ENCODE results near the gene LHFPL4. TPM values are rescaled to one million over a fixed set of nuclear protein-coding genes. Genes with fewer than 3 reads are reported as not detected.
"Not testable (repeated sequence)": the region's sequence is repeated elsewhere in the genome, so short reads cannot be mapped to it uniquely, and the experiment has no call there.

LHFPL4 gene
- total RNA-seq, 2 experiments from 2014 or later: not detected

DNA sequence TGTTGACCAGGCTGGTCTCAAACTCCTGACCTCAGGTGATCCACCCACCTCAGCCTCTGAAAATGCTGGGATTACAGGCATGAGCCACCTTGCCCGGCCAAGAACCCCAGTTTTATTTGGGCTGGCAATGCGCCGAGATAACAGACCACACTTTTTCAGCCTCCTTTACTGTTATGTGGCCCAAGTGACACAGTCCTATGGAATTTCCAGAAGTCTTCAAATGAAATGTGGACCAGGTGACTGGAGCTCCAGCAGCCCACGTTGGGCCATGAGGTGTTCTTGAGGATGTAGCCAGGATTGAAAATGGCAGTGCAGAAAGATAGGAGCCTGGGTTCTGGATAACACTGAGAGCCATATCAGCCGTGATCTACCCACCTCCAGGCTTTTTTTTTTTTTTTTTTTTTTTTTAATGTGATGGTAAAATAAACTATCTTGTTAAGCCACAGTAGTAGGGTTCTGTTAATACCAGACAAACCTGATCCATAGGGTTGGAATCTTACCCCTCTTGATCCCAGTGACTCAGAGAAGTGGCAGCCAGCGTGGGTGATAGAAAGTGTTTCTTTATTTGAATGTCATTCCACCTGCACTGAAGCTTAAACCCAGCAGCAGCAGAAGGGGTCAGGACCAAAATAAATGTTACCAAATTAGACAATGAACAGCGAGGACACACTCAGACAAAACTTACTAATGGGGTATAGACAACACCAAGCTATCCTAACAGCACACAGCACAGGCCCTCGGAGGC is 55.6 kb downstream of the LHFPL4 start:
- no peak for ATAC-seq
- ChIA-PET CTCF (interaction anchor here (0.8 to 1.2 kb wide), 2 partner anchors 9 to 145 kb away, joined by 3 to 4 read pairs; no protein-coding TSS in a partner anchor), POLR2A (no interaction called here)
- Mint-ChIP-seq H3K36me3 (ENCODE audit: low read depth) (no peaks in the 10 kb centered on the region), H3K27me3 (ENCODE audit: low read depth) (peaks cover 19% of the 10 kb centered on the region), H3K27ac (no peak overlapping the region), H3K9me3 (ENCODE audit: insufficient read depth) (no peaks in the 10 kb centered on the region), H3K4me3 (no peak overlapping the region), H3K4me1 (ENCODE audit: low read depth) (peaks cover 7% of the 10 kb centered on the region)
- no peak for DNase-seq

DNA sequence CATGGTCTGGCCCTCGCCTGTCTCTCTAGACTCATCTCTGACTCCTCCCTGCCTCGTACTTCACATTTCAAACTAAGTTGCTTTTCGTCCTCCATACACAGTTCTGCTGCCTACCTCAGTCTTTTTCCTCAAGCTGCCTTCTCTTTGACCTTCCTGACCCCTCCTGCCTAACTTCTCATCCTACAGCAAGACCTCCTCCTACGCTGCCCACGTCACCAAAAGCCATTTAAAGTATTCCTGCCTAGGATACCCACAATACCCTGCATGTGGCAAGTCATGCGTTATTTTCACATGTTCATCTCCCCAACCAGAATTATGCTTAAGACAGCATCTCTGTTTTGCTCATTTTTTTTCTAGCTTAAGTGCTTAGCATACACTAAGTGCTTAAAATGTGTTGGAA is 56.7 kb downstream of the LHFPL4 start:
- ATAC-seq (no peak), DNase-seq (no peak)
- Mint-ChIP-seq H3K27me3 (ENCODE audit: low read depth) (peaks cover 18% of the 10 kb centered on the region), H3K27ac (no peak overlapping the region), H3K4me1 (ENCODE audit: low read depth) (peaks cover 7% of the 10 kb centered on the region), H3K4me3 (no peak overlapping the region), H3K9me3 (ENCODE audit: insufficient read depth) (no peaks in the 10 kb centered on the region), H3K36me3 (ENCODE audit: low read depth) (no peaks in the 10 kb centered on the region)
- POLR2A ChIA-PET: no interaction called here
- CTCF ChIA-PET: interaction anchor here (0.7 kb wide), 1 partner anchor 231 kb away, joined by 3 read pairs; no protein-coding TSS in a partner anchor

DNA sequence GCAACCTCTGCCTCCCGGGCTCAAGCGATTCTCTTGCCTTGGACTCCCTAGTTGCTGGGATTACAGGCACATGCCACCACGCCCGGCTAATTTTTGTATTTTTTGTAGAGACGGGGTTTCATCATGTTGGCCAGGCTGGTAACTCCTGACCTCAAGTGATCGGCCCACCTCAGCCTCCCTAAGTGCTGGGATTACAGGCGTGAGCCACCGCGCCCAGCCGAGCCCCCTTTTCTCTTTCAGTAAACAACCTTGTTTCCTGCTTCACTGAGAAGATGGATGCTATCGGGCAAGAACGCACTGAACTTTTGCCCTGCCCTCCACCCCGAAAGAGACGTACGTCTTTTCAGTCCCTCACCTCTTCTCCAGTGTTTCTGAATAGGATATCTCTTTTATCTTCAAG is 59.6 kb downstream of the LHFPL4 start:
- H3K27ac Mint-ChIP-seq; H3K9me3 Mint-ChIP-seq (ENCODE audit: insufficient read depth); POLR2A ChIA-PET; DNase-seq; H3K4me3 Mint-ChIP-seq; H3K27me3 Mint-ChIP-seq (ENCODE audit: low read depth); H3K4me1 Mint-ChIP-seq (ENCODE audit: low read depth); H3K36me3 Mint-ChIP-seq (ENCODE audit: low read depth); ATAC-seq: not testable (repeated sequence)
- CTCF ChIA-PET: interaction anchor here (2.4 kb wide), 1 partner anchor 9 kb away, joined by 24 read pairs; no protein-coding TSS in a partner anchor

DNA sequence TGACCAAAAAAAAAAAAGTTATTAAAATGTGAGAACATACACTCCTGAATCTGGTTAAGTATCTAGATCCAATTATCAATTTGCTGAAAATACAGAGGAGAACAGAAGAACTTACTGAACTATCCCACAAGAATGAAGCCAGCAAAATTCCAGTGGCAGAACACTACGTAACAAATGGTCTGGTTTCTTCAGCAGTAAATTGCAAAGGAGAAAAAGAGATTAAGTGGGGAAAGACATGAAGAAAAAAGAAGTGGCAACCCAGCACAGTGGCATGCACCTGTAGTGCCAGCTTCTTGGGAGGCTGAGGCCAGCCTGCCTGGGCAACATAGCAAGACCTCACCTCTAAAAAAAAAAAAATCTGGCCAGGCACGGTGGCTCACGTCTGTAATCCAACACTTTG is 62.1 kb downstream of the LHFPL4 start:
- Mint-ChIP-seq H3K27me3 (ENCODE audit: low read depth) (no peaks in the 10 kb centered on the region), H3K4me3 (no peak overlapping the region), H3K4me1 (ENCODE audit: low read depth) (peaks cover 4% of the 10 kb centered on the region), H3K36me3 (ENCODE audit: low read depth) (peaks cover 15% of the 10 kb centered on the region), H3K27ac (no peak overlapping the region), H3K9me3 (ENCODE audit: insufficient read depth) (no peaks in the 10 kb centered on the region)
- ChIA-PET POLR2A (interaction anchor here (0.6 kb wide), 1 partner anchor 312 kb away, joined by 5 read pairs; no protein-coding TSS in a partner anchor), CTCF (interaction anchor here (0.8 to 2.4 kb wide), 4 partner anchors 11 to 139 kb away, joined by 3 to 24 read pairs (median 3); partner anchors contain the start of gene THUMPD3)
- ATAC-seq (no peak), DNase-seq (no peak)

DNA sequence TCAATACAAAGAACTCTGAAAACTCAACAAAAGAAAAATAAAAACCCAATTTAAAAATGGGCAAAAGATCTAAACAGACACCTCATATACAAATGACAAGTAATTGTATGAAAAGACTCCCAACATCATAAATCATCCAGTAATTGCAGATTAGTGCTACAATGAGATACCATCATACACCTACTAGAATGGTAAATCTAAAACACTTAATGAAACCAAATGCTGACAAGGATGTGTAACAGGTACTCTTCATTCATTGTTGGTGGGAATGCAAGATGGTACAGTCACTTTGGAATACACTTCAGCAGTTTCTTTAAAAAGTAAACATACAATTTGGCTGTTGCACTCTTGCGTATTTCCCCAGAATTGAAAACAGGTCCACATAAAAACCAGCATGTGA is 68.4 kb downstream of the LHFPL4 start:
- DNase-seq: no peak
- H3K27ac Mint-ChIP-seq: no peak overlapping the region
- no peak for ATAC-seq
- no peaks in the 10 kb centered on the region for H3K9me3 Mint-ChIP-seq (ENCODE audit: insufficient read depth)
- no peaks in the 10 kb centered on the region for H3K27me3 Mint-ChIP-seq (ENCODE audit: low read depth)
- peaks cover 48% of the 10 kb centered on the region for H3K36me3 Mint-ChIP-seq (ENCODE audit: low read depth)
- POLR2A ChIA-PET: no interaction called here
- CTCF ChIA-PET: no interaction called here
- H3K4me1 Mint-ChIP-seq (ENCODE audit: low read depth): no peaks in the 10 kb centered on the region
- no peak overlapping the region for H3K4me3 Mint-ChIP-seq

DNA sequence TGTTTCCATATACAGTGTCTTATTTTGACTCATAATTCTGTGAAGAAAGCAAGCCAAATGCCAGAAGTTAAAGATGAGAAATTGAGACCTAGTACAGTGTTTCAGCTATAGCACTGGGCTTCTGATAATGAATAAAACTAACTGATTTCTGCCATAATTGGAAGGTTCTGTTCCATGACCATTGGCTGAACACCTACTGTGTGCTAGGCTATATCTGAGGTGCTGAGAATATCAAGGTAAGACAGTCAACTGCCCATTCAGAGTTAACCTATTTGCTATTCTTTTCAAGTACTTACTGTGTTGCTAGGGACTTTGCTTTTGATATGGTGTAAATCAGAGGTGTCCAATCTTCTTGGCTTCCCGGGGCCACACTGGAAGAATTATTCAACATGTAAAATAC is 73.4 kb downstream of the LHFPL4 start:
- Mint-ChIP-seq H3K4me1 (ENCODE audit: low read depth) (no peaks in the 10 kb centered on the region), H3K36me3 (ENCODE audit: low read depth) (peaks cover 60% of the 10 kb centered on the region), H3K4me3 (no peak overlapping the region), H3K27ac (no peak overlapping the region), H3K9me3 (ENCODE audit: insufficient read depth) (no peaks in the 10 kb centered on the region), H3K27me3 (ENCODE audit: low read depth) (no peaks in the 10 kb centered on the region)
- POLR2A ChIA-PET: interaction anchor here (0.7 kb wide), 1 partner anchor 15 kb away, joined by 3 read pairs; no protein-coding TSS in a partner anchor
- no peak for ATAC-seq
- no peak for DNase-seq
- CTCF ChIA-PET: interaction anchor here (1.0 kb wide), 1 partner anchor 12 kb away, joined by 3 read pairs; no protein-coding TSS in a partner anchor

DNA sequence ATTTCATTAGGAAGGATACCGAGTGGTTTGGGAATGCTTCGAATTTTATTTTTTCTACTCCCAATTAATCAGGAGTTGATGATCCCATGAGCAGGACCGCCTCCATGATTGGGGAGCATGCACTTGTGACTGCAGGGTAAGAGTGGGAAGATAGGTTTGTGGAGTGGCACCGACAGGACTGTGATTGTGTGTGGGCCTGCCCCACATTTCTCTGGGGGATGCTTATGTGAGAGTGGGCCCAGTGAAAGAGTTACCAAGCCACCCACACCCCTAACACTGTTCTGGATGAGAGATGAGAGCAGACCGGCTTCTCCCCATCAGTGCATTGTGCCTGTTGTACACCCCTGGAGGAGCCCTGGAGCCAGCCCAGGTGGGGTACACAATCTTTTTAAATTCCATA is 76.7 kb downstream of the LHFPL4 start:
- Mint-ChIP-seq H3K36me3 (ENCODE audit: low read depth) (peaks cover 72% of the 10 kb centered on the region), H3K27ac (no peak overlapping the region), H3K4me1 (ENCODE audit: low read depth) (no peaks in the 10 kb centered on the region), H3K9me3 (ENCODE audit: insufficient read depth) (no peaks in the 10 kb centered on the region), H3K27me3 (ENCODE audit: low read depth) (no peaks in the 10 kb centered on the region), H3K4me3 (no peak overlapping the region)
- ChIA-PET CTCF (no interaction called here), POLR2A (no interaction called here)
- DNase-seq: no peak
- no peak for ATAC-seq

DNA sequence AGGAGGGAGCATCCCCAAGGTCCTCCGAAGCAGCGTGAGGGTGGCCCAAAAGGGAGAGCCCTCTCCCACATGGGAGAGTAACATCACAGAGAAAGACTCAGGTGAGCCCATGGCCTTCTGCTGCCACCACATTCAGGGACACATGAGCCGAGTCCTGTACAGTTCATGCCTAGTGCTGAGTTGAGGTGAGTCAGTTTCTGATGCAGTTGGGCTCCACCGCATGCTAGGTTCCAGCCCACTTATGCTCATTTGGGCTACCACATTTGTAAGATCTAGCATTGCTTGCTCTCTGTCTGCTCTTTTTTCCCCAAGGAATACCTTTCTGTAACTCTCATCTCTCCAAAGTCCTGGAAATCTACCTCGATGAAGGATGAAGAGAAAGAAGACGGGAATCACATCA is 79.1 kb downstream of the LHFPL4 start:
- no peaks in the 10 kb centered on the region for H3K9me3 Mint-ChIP-seq (ENCODE audit: insufficient read depth)
- ChIA-PET POLR2A (no interaction called here), CTCF (no interaction called here)
- no peaks in the 10 kb centered on the region for H3K4me1 Mint-ChIP-seq (ENCODE audit: low read depth)
- H3K27me3 Mint-ChIP-seq (ENCODE audit: low read depth): no peaks in the 10 kb centered on the region
- H3K36me3 Mint-ChIP-seq (ENCODE audit: low read depth): peaks cover 76% of the 10 kb centered on the region
- ATAC-seq (no peak), DNase-seq (no peak)
- H3K4me3 Mint-ChIP-seq: no peak overlapping the region
- no peak overlapping the region for H3K27ac Mint-ChIP-seq

DNA sequence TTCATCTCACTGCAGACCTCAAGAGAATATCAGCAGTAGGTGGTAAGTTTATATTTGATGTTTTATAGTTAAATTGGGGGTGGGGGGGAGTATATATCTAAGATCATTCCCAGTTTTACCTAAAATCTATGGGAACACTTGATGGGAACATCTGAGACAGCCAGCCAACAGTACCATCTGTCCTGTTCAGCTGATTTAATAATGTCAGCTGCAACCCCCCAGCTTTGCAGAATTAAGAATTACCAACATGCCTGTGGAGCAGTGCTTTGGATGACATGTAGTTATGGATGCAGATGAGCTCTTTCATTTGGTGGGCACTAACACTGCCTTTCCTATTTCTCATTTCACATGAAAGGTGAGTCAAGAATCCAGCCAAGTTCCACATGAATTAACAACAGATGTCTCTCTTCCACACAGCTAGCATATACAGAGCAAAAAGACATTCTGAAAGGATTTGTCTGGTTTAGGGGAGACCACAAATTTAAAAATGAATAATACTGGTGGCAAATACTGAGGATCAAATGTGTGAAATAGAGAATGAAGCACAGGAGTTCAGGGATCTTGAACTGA is 80.0 kb downstream of the LHFPL4 start:
- H3K36me3 Mint-ChIP-seq (ENCODE audit: low read depth): peaks cover 77% of the 10 kb centered on the region
- DNase-seq (no peak), ATAC-seq (no peak)
- H3K4me1 Mint-ChIP-seq (ENCODE audit: low read depth): peaks cover 5% of the 10 kb centered on the region
- H3K9me3 Mint-ChIP-seq (ENCODE audit: insufficient read depth): no peaks in the 10 kb centered on the region
- H3K4me3 Mint-ChIP-seq: no peak overlapping the region
- no peak overlapping the region for H3K27ac Mint-ChIP-seq
- H3K27me3 Mint-ChIP-seq (ENCODE audit: low read depth): no peaks in the 10 kb centered on the region
- CTCF ChIA-PET: interaction anchor here (1.1 to 1.7 kb wide), 3 partner anchors 30 to 120 kb away, joined by 3 to 5 read pairs (median 4); no protein-coding TSS in a partner anchor
- POLR2A ChIA-PET: no interaction called here

DNA sequence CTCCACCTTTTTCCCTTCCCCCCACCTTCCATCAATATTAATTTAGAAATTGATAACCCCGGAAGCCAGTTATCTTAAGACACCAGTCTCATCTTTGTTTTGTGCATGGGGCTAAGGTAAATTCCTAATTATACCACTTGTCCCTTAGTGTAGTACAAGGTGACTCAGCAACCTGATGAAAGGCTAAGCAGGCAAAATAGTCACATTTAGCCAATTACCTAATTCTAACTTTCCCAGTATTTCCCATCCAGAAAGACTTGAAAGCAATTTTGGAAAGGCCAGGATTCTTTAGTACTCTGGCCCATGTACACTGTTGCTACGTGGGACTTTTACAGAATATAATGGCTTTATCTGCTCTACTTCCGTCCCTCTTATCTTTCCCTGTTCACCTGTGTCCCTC is 83.6 kb downstream of the LHFPL4 start:
- peak overlapping the region; percentile 9 for H3K27ac Mint-ChIP-seq

DNA sequence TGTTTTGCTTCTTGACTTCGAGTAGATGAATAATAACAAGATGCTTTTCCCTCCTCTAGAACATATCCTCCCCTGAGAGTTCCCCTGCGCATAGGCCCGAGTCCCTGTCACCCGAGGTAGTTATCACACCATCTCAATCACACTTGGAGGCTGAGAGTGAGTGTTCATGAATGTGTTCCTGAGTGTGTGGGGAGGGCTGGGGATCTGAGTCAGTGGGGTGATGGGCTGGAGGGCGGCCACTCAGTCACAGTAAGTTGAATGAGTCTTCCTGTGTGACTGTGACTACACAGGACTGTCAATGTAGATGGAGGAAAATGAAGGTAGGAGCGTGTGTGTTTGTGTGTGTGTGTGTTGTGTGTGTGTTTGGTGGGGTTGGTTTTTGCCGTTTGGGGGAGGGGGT is 85.2 kb downstream of the LHFPL4 start:
- CTCF ChIA-PET: interaction anchor here (1.4 kb wide), 1 partner anchor 115 kb away, joined by 8 read pairs; no protein-coding TSS in a partner anchor
- peak overlapping the region; percentile 17 for H3K27ac Mint-ChIP-seq
- POLR2A ChIA-PET: no interaction called here
- H3K36me3 Mint-ChIP-seq (ENCODE audit: low read depth): peaks cover 73% of the 10 kb centered on the region
- no peaks in the 10 kb centered on the region for H3K9me3 Mint-ChIP-seq (ENCODE audit: insufficient read depth)
- H3K4me1 Mint-ChIP-seq (ENCODE audit: low read depth): peaks cover 12% of the 10 kb centered on the region
- no peak overlapping the region for H3K4me3 Mint-ChIP-seq
- ATAC-seq (no peak), DNase-seq (no peak)
- no peaks in the 10 kb centered on the region for H3K27me3 Mint-ChIP-seq (ENCODE audit: low read depth)

More for the DNA sequence above, 83.6 kb downstream of the LHFPL4 start:
- peaks cover 76% of the 10 kb centered on the region for H3K36me3 Mint-ChIP-seq (ENCODE audit: low read depth)
- no peak for DNase-seq
- no peak for ATAC-seq
- no peak overlapping the region for H3K4me3 Mint-ChIP-seq
- peaks cover 12% of the 10 kb centered on the region for H3K4me1 Mint-ChIP-seq (ENCODE audit: low read depth)
- H3K9me3 Mint-ChIP-seq (ENCODE audit: insufficient read depth): no peaks in the 10 kb centered on the region
- ChIA-PET POLR2A (no interaction called here), CTCF (interaction anchor here (1.4 kb wide), 1 partner anchor 117 kb away, joined by 8 read pairs; no protein-coding TSS in a partner anchor)
- H3K27me3 Mint-ChIP-seq (ENCODE audit: low read depth): no peaks in the 10 kb centered on the region

DNA sequence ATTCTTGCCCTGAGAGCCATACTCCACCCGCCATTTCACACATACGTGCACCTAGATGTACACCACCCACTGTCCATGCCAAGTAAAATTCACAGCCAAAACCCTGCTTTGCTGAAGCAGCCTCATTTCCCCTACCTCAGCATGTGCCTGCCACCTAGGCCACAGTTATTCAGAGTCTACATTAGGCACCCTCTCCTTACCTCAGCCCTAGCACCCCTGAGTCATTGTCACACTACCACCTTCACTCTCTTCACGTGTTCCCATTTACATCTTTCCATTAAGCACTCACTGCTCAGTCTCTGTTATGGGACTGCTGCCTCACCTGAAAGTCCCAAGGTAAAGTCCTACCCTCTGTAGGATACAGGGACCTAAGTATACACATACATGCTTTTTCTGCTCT is 86.2 kb downstream of the LHFPL4 start:
- DNase-seq (no peak), ATAC-seq (no peak)
- Mint-ChIP-seq H3K9me3 (ENCODE audit: insufficient read depth) (no peaks in the 10 kb centered on the region), H3K27me3 (ENCODE audit: low read depth) (no peaks in the 10 kb centered on the region), H3K4me1 (ENCODE audit: low read depth) (peaks cover 12% of the 10 kb centered on the region), H3K4me3 (no peak overlapping the region), H3K36me3 (ENCODE audit: low read depth) (peaks cover 72% of the 10 kb centered on the region), H3K27ac (peak overlapping the region; percentile 34)
- POLR2A ChIA-PET: no interaction called here
- CTCF ChIA-PET: no interaction called here
